ENCODE measurements around the gene CDH6. TPM values are rescaled to one million over a fixed set of nuclear protein-coding genes. Genes with fewer than 3 reads are reported as not detected.

Gene CDH6
- total RNA-seq, 1 donor from 2014 or later: not detected

DNA sequence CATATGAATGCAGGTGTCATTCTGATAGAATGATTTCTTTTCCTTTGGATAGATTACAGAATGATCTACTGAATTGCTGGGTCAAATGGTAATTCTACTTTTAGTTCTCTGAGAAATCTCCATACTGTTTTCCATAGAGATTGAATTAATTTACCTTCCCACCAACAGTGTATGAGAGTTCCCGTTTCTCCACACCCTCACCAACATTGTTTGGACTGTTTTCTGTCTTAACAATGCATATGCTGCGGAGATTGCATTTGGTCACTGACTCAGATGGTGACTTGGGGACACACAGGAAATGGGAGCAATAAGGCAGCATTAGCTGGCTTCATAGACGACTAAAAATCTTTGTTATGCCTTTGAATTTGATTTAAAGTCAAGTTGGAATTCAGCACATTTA lies 95.9 kb downstream of the CDH6 start:
- ChIA-PET CTCF (no interaction called here), POLR2A (no interaction called here)
- intact Hi-C loops (cut with micrococcal nuclease): no loop called here
- Mint-ChIP-seq H3K4me1 (no peaks in the 10 kb centered on the region), H3K36me3 (ENCODE audit: low read depth) (no peaks in the 10 kb centered on the region), H3K27me3 (no peaks in the 10 kb centered on the region), H3K9me3 (no peaks in the 10 kb centered on the region), H3K4me3 (no peak overlapping the region), H3K27ac (no peak overlapping the region)
- TF ChIP-seq, protein P1, sequence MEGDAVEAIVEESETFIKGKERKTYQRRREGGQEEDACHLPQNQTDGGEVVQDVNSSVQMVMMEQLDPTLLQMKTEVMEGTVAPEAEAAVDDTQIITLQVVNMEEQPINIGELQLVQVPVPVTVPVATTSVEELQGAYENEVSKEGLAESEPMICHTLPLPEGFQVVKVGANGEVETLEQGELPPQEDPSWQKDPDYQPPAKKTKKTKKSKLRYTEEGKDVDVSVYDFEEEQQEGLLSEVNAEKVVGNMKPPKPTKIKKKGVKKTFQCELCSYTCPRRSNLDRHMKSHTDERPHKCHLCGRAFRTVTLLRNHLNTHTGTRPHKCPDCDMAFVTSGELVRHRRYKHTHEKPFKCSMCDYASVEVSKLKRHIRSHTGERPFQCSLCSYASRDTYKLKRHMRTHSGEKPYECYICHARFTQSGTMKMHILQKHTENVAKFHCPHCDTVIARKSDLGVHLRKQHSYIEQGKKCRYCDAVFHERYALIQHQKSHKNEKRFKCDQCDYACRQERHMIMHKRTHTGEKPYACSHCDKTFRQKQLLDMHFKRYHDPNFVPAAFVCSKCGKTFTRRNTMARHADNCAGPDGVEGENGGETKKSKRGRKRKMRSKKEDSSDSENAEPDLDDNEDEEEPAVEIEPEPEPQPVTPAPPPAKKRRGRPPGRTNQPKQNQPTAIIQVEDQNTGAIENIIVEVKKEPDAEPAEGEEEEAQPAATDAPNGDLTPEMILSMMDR (IDR thresholded peaks at IDR 0.05): no peak
- ATAC-seq (ENCODE audit: low read depth) (no peak), DNase-seq (no peak)

GRCh38 chr5:31291323-31291854 lies 97.9 kb downstream of the CDH6 start:
- H3K27me3 Mint-ChIP-seq: no peaks in the 10 kb centered on the region
- ATAC-seq (ENCODE audit: low read depth) (no peak), DNase-seq (no peak)
- no peaks in the 10 kb centered on the region for H3K4me1 Mint-ChIP-seq
- H3K4me3 Mint-ChIP-seq: no peak overlapping the region
- no peaks in the 10 kb centered on the region for H3K36me3 Mint-ChIP-seq (ENCODE audit: low read depth)
- CTCF ChIA-PET: no interaction called here
- no peak overlapping the region for H3K27ac Mint-ChIP-seq
- POLR2A ChIA-PET: no interaction called here
- H3K9me3 Mint-ChIP-seq: no peaks in the 10 kb centered on the region
- intact Hi-C loops (cut with micrococcal nuclease): no loop called here
- TF ChIP-seq, protein P1 (IDR thresholded peaks at IDR 0.05): no peak

DNA sequence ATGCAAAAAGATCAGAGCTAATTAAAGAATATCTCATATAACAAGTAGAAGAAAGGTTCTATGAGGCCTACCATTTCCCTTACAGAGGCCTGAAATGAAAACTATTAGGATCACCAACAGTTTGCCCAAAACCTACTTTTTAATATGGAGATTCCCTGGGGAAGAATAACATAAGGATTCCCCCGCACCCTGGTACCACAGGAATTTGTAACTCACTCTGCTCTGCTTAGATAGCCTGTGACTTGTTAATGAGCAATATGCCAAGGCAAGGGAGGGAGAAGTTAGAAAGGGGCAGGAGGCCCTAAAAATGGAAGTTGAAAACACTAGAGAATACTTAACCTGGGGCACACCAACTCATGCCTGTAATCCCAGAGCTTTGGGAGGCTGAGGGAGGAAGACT lies 107.0 kb downstream of the CDH6 start:
- TF ChIP-seq, protein P1 (IDR thresholded peaks at IDR 0.05): no peak
- H3K27ac Mint-ChIP-seq: no peak overlapping the region
- CTCF ChIA-PET: no interaction called here

DNA sequence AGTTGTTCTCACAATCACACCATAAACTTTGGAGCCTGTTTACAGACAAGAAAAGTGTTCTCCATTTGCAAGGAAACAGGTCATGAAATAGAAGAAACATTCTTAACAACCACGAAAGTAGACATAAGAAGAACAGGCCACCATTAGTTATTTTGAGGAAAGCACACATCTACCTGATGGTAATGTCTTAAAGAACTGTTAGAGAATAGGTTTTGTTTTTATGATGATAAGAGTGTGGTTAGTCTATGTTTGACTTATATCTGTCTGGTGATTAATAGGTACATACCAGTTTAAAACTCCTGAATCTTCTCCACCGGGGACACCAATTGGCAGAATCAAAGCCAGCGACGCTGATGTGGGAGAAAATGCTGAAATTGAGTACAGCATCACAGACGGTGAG lies 108.3 kb downstream of the CDH6 start:
- CTCF ChIA-PET: no interaction called here
- TF ChIP-seq, protein P1 (IDR thresholded peaks at IDR 0.05): no peak
- no peak overlapping the region for H3K27ac Mint-ChIP-seq

More for the DNA sequence above, 107.0 kb downstream of the CDH6 start:
- intact Hi-C loops (cut with micrococcal nuclease): no loop called here
- DNase-seq (no peak), ATAC-seq (ENCODE audit: low read depth) (no peak)
- Mint-ChIP-seq H3K36me3 (ENCODE audit: low read depth) (no peaks in the 10 kb centered on the region), H3K27me3 (no peaks in the 10 kb centered on the region), H3K9me3 (no peaks in the 10 kb centered on the region), H3K4me3 (no peak overlapping the region), H3K4me1 (no peaks in the 10 kb centered on the region)
- POLR2A ChIA-PET: no interaction called here

DNA sequence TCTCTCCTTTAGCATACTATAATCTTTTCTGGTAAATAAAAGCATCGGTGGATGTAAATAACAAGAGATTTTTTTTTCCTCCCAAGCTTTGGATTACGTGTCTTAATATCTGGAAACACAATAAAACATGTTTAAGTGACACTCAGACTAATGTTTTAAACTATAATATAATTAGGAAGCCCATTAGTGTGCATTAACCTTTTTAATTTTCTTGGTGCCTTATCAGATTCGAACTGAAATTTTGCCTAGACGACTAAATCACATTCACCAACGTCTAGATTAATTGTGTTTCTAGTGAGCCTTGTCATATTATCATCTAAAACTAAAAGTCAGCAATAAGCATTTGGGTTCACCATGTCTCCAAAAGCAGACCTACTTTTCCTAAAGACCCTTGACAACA lies 110.2 kb downstream of the CDH6 start:
- POLR2A ChIA-PET: no interaction called here
- Mint-ChIP-seq H3K27me3 (no peaks in the 10 kb centered on the region), H3K27ac (no peak overlapping the region), H3K36me3 (ENCODE audit: low read depth) (no peaks in the 10 kb centered on the region), H3K4me3 (no peak overlapping the region), H3K9me3 (no peaks in the 10 kb centered on the region), H3K4me1 (no peaks in the 10 kb centered on the region)
- intact Hi-C loops (cut with micrococcal nuclease): no loop called here
- ATAC-seq (ENCODE audit: low read depth) (no peak), DNase-seq (no peak)
- TF ChIP-seq, protein P1 (IDR thresholded peaks at IDR 0.05): no peak
- CTCF ChIA-PET: no interaction called here

More for the DNA sequence above, 108.3 kb downstream of the CDH6 start:
- H3K36me3 Mint-ChIP-seq (ENCODE audit: low read depth): no peaks in the 10 kb centered on the region
- POLR2A ChIA-PET: no interaction called here
- no peak for DNase-seq
- H3K27me3 Mint-ChIP-seq: no peaks in the 10 kb centered on the region
- intact Hi-C loops (cut with micrococcal nuclease): no loop called here
- H3K4me3 Mint-ChIP-seq: no peak overlapping the region
- ATAC-seq (ENCODE audit: low read depth): no peak
- H3K4me1 Mint-ChIP-seq: no peaks in the 10 kb centered on the region
- no peaks in the 10 kb centered on the region for H3K9me3 Mint-ChIP-seq

All from activated B cell treated with CpG ODN at 0.5 μM for 24 hours (primary cell).